SK-N-SH treated with all-trans-retinoic acid at 6 μM for 48 hours (cell line): ENCODE data around the gene AHSG.

Experiments
- ATAC-seq: fragments of 200-7000 bp; cut with Tn5 transposase; 3 replicates; pipeline ENCODE4 v1.9.1; 2020; ENCODE audit warnings: mild to moderate bottlenecking, moderate library complexity
- ARNTL ChIP-seq: fragments of 450-650 bp; formaldehyde crosslinking; IDR thresholded peaks from 2 replicates; pipeline ENCODE4 v1.5.0; 2020; ENCODE audit warnings: low read depth, mild to moderate bottlenecking, moderate library complexity, borderline replicate concordance
- BACH2 ChIP-seq: fragments of 250-450 bp; sonication (Bioruptor Pico); IDR thresholded peaks from 2 replicates; pipeline ENCODE4 v1.9.0; 2021; ENCODE audit warnings: mild to moderate bottlenecking, borderline replicate concordance
- CREB5 ChIP-seq: fragments of 250-450 bp; sonication (Bioruptor Pico); IDR thresholded peaks from 2 replicates; pipeline ENCODE4 v1.5.1; 2020; ENCODE audit warnings: low read depth, mild to moderate bottlenecking, moderate library complexity
- ESRRG ChIP-seq: fragments of 250-450 bp; sonication (Bioruptor Pico); IDR thresholded peaks from 2 replicates; pipeline ENCODE4 v1.6.1; 2021; ENCODE audit warnings: mild to moderate bottlenecking
- GLIS3 ChIP-seq: fragments of 250-450 bp; sonication (Bioruptor Pico); IDR thresholded peaks from 2 replicates; pipeline ENCODE4 v1.5.0; 2020; ENCODE audit warnings: mild to moderate bottlenecking, moderate library complexity
- ISL1 ChIP-seq: fragments of 250-450 bp; sonication (Bioruptor Pico); IDR thresholded peaks from 2 replicates; pipeline ENCODE4 v2.1.2; 2022; ENCODE audit warnings: mild to moderate bottlenecking, moderate library complexity
- OSR1 ChIP-seq: fragments of 250-450 bp; sonication (Bioruptor Pico); IDR thresholded peaks from 2 replicates; pipeline ENCODE4 v1.8.0; 2022; ENCODE audit warnings: moderate library complexity, mild to moderate bottlenecking, inconsistent platforms
- PPARA ChIP-seq: fragments of 250-450 bp; sonication (Bioruptor Pico); IDR thresholded peaks from 2 replicates; pipeline ENCODE4 v1.5.0; 2020; ENCODE audit warnings: mild to moderate bottlenecking, borderline replicate concordance
- ZFP3 ChIP-seq: fragments of 250-450 bp; sonication (Bioruptor Pico); IDR thresholded peaks from 2 replicates; pipeline ENCODE4 v1.5.0; 2020; ENCODE audit warnings: mild to moderate bottlenecking, moderate library complexity
- ZFP30 ChIP-seq: fragments of 450-650 bp; formaldehyde crosslinking; IDR thresholded peaks from 2 replicates; pipeline ENCODE4 v1.5.0; 2022; ENCODE audit warnings: mild to moderate bottlenecking, moderate library complexity
- ZNF565 ChIP-seq: fragments of 450-650 bp; formaldehyde crosslinking; conservative IDR thresholded peaks from 2 replicates; pipeline ENCODE4 v1.5.0; 2020; ENCODE audit warnings: low read depth, mild to moderate bottlenecking, moderate library complexity
- ZNF70 ChIP-seq: fragments of 450-650 bp; formaldehyde crosslinking; IDR thresholded peaks from 2 replicates; pipeline ENCODE4 v1.5.0; 2020; ENCODE audit warnings: mild to moderate bottlenecking, moderate library complexity
- ZNF8 ChIP-seq: fragments of 450-650 bp; formaldehyde crosslinking; IDR thresholded peaks from 2 replicates; pipeline ENCODE4 v1.5.0; 2020; ENCODE audit warnings: mild to moderate bottlenecking, moderate library complexity
- TF ChIP-seq, protein P1 (sequence below): fragments of 250-450 bp; sonication (Bioruptor Pico); IDR thresholded peaks from 2 replicates; pipeline ENCODE4 v1.8.0; 2020; ENCODE audit warnings: mild to moderate bottlenecking, moderate library complexity, borderline replicate concordance
- TF ChIP-seq, protein P2 (sequence below): fragments of 250-450 bp; sonication (Bioruptor Pico); IDR thresholded peaks from 2 replicates; pipeline ENCODE4 v1.5.0; 2020; ENCODE audit warnings: mild to moderate bottlenecking, moderate library complexity
- TF ChIP-seq, protein P3 (sequence below): fragments of 250-450 bp; sonication (Bioruptor Pico); IDR thresholded peaks from 2 replicates; pipeline ENCODE4 v1.5.1; 2021; ENCODE audit warnings: mild to moderate bottlenecking, moderate library complexity
- TF ChIP-seq, protein P4 (sequence below): fragments of 250-450 bp; sonication (Bioruptor Pico); IDR thresholded peaks from 2 replicates; pipeline ENCODE4 v1.8.0; 2021; ENCODE audit warnings: low read depth, mild to moderate bottlenecking, moderate library complexity, borderline replicate concordance

Gene AHSG

GRCh38 chr3:186587183-186587582 is 25.7 kb upstream of the AHSG start:
- TF ChIP-seq, protein P1, sequence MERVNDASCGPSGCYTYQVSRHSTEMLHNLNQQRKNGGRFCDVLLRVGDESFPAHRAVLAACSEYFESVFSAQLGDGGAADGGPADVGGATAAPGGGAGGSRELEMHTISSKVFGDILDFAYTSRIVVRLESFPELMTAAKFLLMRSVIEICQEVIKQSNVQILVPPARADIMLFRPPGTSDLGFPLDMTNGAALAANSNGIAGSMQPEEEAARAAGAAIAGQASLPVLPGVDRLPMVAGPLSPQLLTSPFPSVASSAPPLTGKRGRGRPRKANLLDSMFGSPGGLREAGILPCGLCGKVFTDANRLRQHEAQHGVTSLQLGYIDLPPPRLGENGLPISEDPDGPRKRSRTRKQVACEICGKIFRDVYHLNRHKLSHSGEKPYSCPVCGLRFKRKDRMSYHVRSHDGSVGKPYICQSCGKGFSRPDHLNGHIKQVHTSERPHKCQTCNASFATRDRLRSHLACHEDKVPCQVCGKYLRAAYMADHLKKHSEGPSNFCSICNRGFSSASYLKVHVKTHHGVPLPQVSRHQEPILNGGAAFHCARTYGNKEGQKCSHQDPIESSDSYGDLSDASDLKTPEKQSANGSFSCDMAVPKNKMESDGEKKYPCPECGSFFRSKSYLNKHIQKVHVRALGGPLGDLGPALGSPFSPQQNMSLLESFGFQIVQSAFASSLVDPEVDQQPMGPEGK (CRISPR knock-in tag) = no peak
- no peak for TF ChIP-seq GLIS3
- TF ChIP-seq, protein P2, sequence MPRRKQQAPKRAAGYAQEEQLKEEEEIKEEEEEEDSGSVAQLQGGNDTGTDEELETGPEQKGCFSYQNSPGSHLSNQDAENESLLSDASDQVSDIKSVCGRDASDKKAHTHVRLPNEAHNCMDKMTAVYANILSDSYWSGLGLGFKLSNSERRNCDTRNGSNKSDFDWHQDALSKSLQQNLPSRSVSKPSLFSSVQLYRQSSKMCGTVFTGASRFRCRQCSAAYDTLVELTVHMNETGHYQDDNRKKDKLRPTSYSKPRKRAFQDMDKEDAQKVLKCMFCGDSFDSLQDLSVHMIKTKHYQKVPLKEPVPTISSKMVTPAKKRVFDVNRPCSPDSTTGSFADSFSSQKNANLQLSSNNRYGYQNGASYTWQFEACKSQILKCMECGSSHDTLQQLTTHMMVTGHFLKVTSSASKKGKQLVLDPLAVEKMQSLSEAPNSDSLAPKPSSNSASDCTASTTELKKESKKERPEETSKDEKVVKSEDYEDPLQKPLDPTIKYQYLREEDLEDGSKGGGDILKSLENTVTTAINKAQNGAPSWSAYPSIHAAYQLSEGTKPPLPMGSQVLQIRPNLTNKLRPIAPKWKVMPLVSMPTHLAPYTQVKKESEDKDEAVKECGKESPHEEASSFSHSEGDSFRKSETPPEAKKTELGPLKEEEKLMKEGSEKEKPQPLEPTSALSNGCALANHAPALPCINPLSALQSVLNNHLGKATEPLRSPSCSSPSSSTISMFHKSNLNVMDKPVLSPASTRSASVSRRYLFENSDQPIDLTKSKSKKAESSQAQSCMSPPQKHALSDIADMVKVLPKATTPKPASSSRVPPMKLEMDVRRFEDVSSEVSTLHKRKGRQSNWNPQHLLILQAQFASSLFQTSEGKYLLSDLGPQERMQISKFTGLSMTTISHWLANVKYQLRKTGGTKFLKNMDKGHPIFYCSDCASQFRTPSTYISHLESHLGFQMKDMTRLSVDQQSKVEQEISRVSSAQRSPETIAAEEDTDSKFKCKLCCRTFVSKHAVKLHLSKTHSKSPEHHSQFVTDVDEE = no peak
- TF ChIP-seq, protein P3, sequence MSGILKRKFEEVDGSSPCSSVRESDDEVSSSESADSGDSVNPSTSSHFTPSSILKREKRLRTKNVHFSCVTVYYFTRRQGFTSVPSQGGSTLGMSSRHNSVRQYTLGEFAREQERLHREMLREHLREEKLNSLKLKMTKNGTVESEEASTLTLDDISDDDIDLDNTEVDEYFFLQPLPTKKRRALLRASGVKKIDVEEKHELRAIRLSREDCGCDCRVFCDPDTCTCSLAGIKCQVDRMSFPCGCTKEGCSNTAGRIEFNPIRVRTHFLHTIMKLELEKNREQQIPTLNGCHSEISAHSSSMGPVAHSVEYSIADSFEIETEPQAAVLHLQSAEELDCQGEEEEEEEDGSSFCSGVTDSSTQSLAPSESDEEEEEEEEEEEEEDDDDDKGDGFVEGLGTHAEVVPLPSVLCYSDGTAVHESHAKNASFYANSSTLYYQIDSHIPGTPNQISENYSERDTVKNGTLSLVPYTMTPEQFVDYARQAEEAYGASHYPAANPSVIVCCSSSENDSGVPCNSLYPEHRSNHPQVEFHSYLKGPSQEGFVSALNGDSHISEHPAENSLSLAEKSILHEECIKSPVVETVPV (CRISPR knock-in tag) = no peak
- TF ChIP-seq ZNF565 = no peak
- no peak for TF ChIP-seq ZFP30 (CRISPR knock-in tag)
- TF ChIP-seq BACH2 (CRISPR knock-in tag) = no peak
- TF ChIP-seq, protein P4, sequence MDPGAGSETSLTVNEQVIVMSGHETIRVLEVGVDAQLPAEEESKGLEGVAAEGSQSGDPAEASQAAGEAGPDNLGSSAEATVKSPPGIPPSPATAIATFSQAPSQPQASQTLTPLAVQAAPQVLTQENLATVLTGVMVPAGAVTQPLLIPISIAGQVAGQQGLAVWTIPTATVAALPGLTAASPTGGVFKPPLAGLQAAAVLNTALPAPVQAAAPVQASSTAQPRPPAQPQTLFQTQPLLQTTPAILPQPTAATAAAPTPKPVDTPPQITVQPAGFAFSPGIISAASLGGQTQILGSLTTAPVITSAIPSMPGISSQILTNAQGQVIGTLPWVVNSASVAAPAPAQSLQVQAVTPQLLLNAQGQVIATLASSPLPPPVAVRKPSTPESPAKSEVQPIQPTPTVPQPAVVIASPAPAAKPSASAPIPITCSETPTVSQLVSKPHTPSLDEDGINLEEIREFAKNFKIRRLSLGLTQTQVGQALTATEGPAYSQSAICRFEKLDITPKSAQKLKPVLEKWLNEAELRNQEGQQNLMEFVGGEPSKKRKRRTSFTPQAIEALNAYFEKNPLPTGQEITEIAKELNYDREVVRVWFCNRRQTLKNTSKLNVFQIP (CRISPR knock-in tag) = no peak
- TF ChIP-seq ZNF70 (CRISPR knock-in tag) = no peak
- no peak for TF ChIP-seq PPARA (CRISPR knock-in tag)
- no peak for TF ChIP-seq ESRRG (CRISPR knock-in tag)
- TF ChIP-seq ARNTL (CRISPR knock-in tag) = no peak
- no peak for ATAC-seq

DNA sequence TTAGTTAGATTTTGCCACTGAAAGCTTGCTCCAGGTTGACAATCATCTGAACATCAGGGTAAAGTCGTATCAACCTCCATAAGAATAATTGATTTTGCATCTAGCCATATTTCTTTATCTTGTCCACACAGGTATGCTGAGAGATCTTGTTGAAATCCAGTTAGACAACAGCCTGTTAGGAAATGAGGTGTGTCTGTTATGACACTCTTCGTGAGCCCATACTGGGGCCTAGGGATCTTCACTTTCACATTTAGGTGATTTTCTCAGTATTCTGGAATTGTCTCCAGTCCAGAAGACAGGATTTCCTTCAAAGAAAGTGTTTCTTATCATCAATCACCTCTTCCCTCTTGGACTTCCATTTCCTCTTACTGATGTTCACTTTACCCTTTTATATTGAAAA is 24.2 kb upstream of the AHSG start:
- no peak for ATAC-seq
- TF ChIP-seq, protein P3 (CRISPR knock-in tag) = no peak
- TF ChIP-seq, all 23 proteins: peak for 0

GRCh38 chr3:186589121-186589520 is 23.7 kb upstream of the AHSG start:
- no peak for ATAC-seq
- TF ChIP-seq, protein P4 (CRISPR knock-in tag) = no peak
- no peak for TF ChIP-seq CREB5 (CRISPR knock-in tag)
- TF ChIP-seq ARNTL (CRISPR knock-in tag) = no peak
- TF ChIP-seq ZNF8 (CRISPR knock-in tag) = no peak
- TF ChIP-seq, protein P1 (CRISPR knock-in tag) = no peak
- TF ChIP-seq, protein P3 (CRISPR knock-in tag) = no peak
- TF ChIP-seq GLIS3 = no peak
- no peak for TF ChIP-seq ZFP3 (CRISPR knock-in tag)
- no peak for TF ChIP-seq ESRRG (CRISPR knock-in tag)
- no peak for TF ChIP-seq OSR1 (CRISPR knock-in tag)
- TF ChIP-seq, protein P2 = no peak
- no peak for TF ChIP-seq ISL1
- no peak for TF ChIP-seq ZFP30 (CRISPR knock-in tag)
